HG02763 (cell line): Measurements from ENCODE around the gene PTGDS.

Source experiments
- ATAC-seq: cut with Tn5 transposase; IDR thresholded peaks from one replicate; pipeline ENCODE4 v1.9.1; 2021; ENCODE audit warnings: mild to moderate bottlenecking, moderate library complexity; ENCODE audit not compliant: unreplicated experiment

Gene PTGDS

GRCh38 chr9:137020771-137021567, 43.7 kb downstream of the PTGDS start:
- no peak for ATAC-seq

DNA sequence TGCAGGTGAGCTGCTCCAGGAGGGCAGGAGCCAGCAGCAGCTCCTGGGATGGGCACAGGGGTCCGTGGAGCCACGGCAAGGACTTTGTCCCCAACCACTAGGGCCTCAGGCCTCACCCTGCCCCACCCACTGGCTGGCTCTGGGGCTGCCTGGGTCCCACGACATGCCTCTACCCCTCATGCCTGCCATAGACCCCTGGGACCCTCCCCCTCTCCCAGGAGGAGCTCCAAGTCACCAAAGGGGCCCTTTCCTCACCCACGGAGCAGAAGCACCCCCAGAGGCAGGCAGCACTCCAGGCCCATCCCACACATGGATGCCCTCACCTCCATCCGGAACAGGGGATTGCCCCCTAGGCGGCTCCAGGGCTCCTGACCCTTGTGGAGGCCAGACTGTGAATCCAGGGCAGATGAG, 44.3 kb downstream of the PTGDS start:
- no peak for ATAC-seq

DNA sequence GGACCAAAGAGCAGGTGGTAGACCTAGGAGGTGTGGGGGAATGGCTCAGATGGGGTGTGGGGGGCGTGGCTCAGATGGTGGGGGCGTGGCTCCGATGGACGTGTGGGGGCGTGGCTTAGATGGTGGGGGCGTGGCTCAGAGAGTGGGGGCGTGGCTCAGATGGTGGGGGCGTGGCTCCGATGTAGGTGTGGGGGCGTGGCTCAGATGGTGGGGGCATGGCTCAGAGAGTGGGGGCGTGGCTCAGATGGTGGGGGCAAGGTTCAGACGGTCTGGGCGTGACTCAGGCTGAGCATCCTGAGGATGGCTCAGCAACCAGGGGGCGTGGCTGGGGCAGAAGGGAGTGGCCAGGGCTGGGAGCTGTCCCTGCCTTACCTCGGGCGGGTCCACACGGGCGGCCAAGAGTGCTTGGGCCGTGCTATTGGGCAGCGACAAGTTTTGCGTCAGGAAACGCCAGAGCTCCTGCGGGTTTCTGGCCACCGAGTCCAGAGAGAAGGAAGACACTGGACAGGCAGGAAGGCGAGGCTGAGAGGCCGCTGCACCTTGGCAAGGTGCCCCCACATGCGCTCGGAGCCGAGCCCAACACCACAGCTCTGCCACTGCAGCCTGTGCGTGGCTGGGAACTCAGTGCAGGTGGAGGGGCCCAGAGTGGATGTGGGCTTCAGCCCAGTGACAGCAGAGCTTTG, 44.8 kb downstream of the PTGDS start:
- no peak for ATAC-seq

- ATAC-seq: no peak
Measured at GRCh38 chr9:137022662-137023008, 45.3 kb downstream of the PTGDS start.

DNA sequence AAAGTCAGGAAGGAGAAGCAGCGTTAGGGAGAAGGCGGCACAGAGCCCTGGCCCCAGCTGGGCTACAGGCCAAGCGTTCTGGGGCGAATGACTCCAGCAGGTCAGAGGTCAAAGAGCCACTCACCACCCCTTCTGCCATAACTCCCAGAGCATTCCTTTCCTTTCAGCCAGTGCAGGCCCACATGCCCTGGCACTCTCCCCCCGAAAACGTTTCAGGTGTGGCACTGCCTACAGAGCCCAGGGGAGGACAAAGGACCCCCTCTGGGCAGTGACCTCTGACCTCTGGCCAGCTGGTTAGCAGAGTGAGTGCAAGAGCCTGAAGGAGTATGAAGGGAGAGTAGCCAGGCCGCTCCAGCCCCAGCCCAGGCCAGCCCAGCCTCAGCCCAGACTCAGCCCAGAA, 45.9 kb downstream of the PTGDS start:
- ATAC-seq: no peak

DNA sequence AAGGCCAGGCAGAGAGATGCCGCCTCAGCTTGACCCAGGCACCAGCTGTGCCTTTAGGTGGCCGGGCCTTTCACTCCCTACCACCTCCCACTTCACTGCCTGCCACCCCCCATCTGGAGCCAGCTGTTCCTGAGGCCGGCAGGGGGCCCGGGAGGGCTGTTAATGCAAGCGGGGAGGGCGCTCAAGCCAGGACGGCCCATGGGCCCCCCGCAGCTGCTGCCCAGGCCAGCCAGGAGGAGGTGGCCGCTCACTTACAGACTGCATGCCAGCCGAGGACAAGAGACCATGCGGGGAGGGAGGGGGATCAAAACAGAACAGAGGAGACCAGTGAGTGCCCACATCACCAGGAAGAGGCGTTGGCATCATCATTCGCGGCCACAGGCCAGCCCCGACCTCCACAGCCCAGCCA, 46.3 kb downstream of the PTGDS start:
- ATAC-seq: no peak

- ATAC-seq: no peak
Measured at GRCh38 chr9:137025517-137025966, 48.2 kb downstream of the PTGDS start.

DNA sequence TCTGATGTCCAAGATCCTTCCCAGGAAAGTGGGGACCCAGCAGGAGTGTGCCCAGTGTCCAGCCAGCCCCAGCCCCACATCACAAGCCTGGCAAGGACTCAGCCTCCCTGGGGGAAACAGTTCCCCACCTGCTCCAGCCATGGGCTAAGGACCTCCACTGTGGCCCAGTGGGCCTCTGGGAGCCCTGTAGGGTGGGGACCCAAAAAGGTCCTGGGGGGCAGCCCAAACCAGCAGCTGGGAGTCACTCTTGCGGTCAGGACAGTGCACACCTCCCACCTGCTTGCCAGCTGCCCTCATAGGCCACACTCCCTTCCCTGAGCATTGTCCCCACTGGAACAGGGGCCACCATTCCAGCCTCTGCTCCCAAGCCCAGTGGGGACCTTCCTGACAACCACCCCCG, 49.1 kb downstream of the PTGDS start:
- ATAC-seq: no peak

GRCh38 chr9:137026828-137027227, 49.5 kb downstream of the PTGDS start:
- ATAC-seq: no peak

- no peak for ATAC-seq
Measured at GRCh38 chr9:137027369-137028262, 50.3 kb downstream of the PTGDS start, which contains the start of gene ABCA2. TSS of gene ABCA2 (minus strand) at chr9:137028237. CDS start at chr9:137028140, 97 bp downstream.

DNA sequence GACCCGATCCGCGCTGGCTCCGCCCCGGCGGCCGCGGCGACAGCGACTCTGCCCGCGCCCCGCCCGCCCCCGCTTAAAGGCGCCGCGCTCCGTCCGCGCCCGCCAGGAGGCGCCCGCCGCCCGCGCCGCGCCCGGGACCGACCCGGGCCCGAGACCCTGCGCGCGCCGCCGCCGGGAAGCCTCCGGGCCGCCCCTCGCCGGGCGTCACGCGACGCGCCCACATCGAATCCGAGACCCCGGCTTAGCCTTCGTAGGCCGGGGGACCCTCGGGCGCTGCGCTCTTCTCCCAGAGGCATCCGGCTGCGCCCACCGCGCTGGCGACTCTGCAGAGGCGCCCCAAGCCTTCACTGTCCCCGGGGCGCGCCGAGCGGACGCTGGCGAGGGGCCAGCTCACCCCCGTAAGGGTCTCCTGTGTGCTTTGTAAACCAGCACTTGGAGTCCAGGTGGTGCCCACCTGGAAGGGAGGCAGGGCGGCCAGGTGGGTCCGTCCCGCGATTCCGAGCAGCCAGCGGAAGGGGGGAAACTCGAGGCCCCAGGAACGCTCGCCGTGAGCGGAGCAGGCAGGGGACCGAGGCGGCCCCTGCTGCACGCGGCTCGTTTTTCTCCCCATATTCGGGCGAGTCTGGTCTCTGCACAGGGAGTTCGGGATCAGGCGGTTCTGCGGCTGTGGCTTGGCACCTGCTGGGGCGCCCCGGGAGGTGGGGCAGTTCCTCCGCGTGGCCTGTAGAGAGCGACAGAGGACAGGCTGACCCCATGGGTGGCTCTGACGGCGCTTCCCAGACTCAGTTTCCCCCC, 51.2 kb downstream of the PTGDS start:
- peak; percentile 50 for ATAC-seq

GRCh38 chr9:137029058-137029936, 52.0 kb downstream of the PTGDS start:
- no peak for ATAC-seq

DNA sequence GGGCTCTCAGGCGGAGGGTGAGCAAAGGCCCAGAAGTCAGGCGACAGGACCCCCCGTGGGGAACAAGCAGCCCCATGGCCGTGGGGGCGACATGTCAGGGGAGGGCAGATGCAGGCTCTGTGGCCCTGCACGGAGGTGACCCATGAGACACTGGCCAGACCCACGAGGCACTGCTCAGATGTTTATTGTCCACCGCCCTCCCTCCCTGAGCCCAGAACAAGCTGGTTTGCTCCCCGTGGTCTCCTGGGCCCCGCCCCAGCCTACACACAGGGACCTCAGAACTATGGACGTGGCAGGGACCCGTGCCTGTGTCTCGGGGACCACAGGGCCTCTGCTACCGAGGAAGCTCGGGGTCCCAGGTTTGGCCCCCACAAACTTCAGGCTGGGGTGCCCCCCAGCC, 52.7 kb downstream of the PTGDS start:
- no peak for ATAC-seq

- ATAC-seq: no peak
Measured at GRCh38 chr9:137030538-137031527, 53.5 kb downstream of the PTGDS start.
